Skeletal muscle tissue (tissue), 4 donors: ENCODE measurements around the gene TANC1. TPM values are rescaled to one million over a fixed set of nuclear protein-coding genes. Genes with fewer than 3 reads are reported as not detected.

ENCODE experiments used
- H3K27ac ChIP-seq: one replicate; pipeline ENCODE4 v1.7.0; 2013; ENCODE audit warnings: mild to moderate bottlenecking, low read depth, low read length, inconsistent platforms
- H3K27me3 ChIP-seq, 3 donors: one replicate each; pipeline ENCODE4 v1.7.0; 2013; ENCODE audit warnings: low read length in 3 of 3; ENCODE audit not compliant: control insufficient read depth in 3 of 3, insufficient read depth in 3 of 3
- H3K36me3 ChIP-seq, 3 donors: one replicate each; pipeline ENCODE4 v1.7.0; 2013; ENCODE audit warnings: low read length in 3 of 3; ENCODE audit not compliant: control insufficient read depth in 3 of 3, insufficient read depth in 3 of 3
- H3K4me1 ChIP-seq, 3 donors: one replicate each; pipeline ENCODE4 v1.7.0; 2013; ENCODE audit warnings: low read length in 3 of 3, mild to moderate bottlenecking in 3 of 3; ENCODE audit not compliant: control insufficient read depth in 3 of 3, insufficient read depth in 3 of 3
- H3K4me3 ChIP-seq, 3 donors: one replicate each; pipeline ENCODE4 v1.7.0; 2013; ENCODE audit warnings: low read length in 3 of 3
- H3K9ac ChIP-seq, 3 donors: one replicate each; pipeline ENCODE4 v1.7.0; 2013; ENCODE audit warnings: low read length in 3 of 3, mild to moderate bottlenecking in 3 of 3, moderate library complexity in 2 of 3, low read depth in 1 of 3
- H3K9me3 ChIP-seq, 3 donors: one replicate each; pipeline ENCODE4 v1.7.0; 2013; ENCODE audit warnings: low read length in 3 of 3; ENCODE audit not compliant: control insufficient read depth in 3 of 3
- total RNA-seq: library from RNA; depleted of rRNA; stranded (reverse); fragments of >200 nt; gene quantifications from one replicate; pipeline ENCODE4 v1.2.3, GENCODE V29; 2014
- donor health status: Osteomylitis.

The TANC1 gene
- total RNA-seq, 1 donor from 2014 or later: 38.1 TPM

DNA sequence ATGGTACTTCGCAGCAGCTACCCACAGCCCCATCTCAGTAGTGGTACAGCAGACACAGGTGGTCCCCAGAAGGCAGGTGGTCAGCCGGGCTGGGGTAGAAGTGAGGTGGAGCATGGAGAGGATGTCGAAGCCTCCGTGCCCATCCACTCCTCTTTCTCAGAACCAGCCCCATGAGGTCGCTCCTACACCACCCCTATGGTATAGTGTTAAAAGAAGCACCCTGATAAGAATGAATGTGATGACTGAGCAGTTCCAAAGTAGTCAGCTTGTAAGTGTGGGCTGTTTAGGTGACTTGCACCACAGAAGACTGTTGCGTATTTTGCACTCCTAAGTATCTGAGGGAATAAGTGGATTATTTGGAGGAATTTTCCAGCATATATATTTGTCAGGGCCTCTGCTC, 206.7 kb downstream of the TANC1 start:
- Histone ChIP-seq H3K4me1 (no peaks in the 10 kb centered on the region), H3K9me3 (no peaks in the 10 kb centered on the region), H3K36me3 (peaks cover 5 to 23% (median 6%) of the 10 kb centered on the region in 3 donors), H3K4me3 (no peak overlapping the region), H3K27ac (no peak overlapping the region), H3K9ac (no peak overlapping the region), H3K27me3 (no peaks in the 10 kb centered on the region)

GRCh38 chr2:159175927-159176326, 207.5 kb downstream of the TANC1 start:
- no peak overlapping the region for H3K4me3 ChIP-seq
- no peak overlapping the region for H3K9ac ChIP-seq
- H3K27ac ChIP-seq: no peak overlapping the region
- H3K27me3 ChIP-seq: no peaks in the 10 kb centered on the region
- peaks cover under 1 to 21% (median 4%) of the 10 kb centered on the region in 3 donors for H3K36me3 ChIP-seq
- H3K4me1 ChIP-seq: no peaks in the 10 kb centered on the region
- no peaks in the 10 kb centered on the region for H3K9me3 ChIP-seq

DNA sequence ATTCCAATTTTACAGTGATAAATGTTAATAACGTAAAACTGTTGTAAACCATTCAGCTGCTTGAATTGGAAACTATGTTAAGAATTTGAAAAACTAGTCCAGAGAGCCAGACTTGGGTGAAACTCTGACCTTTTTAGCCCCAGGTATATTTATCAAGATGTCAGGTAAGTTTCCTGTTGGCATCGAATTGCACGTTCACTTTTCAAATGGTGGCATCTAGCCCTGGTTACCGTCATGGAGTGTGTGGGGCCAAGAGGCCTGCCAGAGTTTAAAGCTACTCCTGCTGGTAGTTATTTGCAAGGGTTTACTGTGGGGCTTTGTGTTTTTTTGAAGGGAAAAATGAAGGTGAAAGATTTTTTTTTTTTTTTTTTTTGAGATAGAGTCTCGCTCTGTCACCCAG, 208.1 kb downstream of the TANC1 start:
- H3K36me3 ChIP-seq: peaks cover 0 to 21% (median 4%) of the 10 kb centered on the region in 3 donors
- H3K4me3 ChIP-seq: no peak overlapping the region
- no peak overlapping the region for H3K9ac ChIP-seq
- H3K4me1 ChIP-seq: no peaks in the 10 kb centered on the region
- H3K9me3 ChIP-seq: no peaks in the 10 kb centered on the region
- no peak overlapping the region for H3K27ac ChIP-seq
- no peaks in the 10 kb centered on the region for H3K27me3 ChIP-seq

DNA sequence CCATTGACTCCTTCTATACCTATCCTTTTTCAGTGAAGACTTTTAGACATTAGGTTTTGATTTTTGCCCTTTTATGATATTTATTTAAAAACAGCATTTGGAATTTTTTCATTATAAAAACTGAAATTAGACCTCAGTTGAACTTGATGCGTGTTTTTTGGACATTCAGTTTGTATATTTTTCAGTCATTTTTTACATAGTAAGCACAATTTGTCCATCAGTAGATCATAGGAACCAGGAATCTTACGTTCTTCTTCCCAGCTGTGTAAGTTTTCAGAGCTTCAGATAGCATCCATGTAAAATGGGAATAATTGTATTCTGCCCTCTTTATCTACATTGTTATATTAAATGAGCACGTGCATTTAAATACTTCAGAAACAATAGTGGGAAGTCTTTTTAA, 208.9 kb downstream of the TANC1 start:
- Histone ChIP-seq H3K4me3 (no peak overlapping the region), H3K9ac (no peak overlapping the region), H3K27ac (no peak overlapping the region), H3K36me3 (peaks cover 0 to 21% (median 4%) of the 10 kb centered on the region in 3 donors), H3K27me3 (no peaks in the 10 kb centered on the region), H3K9me3 (no peaks in the 10 kb centered on the region), H3K4me1 (no peaks in the 10 kb centered on the region)

DNA sequence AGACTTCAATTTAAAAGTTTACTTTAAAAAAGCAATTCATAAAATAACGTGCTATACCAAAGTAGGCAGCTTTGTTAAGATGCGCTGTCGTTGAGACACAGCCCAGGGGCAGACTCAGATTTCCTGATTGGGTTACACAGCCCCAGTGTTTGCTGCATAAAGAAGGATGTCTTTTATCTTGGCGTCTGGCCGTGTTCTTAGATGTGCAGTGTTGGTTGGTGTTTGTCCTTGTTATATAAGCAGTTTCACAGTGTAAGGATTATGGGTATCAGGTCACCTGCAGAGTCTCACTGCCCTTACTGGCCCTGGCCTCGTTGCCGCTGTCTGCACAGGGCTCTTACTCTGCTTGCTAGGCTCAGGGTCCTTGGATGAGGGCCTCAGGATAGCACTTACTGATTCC, 209.5 kb downstream of the TANC1 start:
- Histone ChIP-seq H3K27ac (no peak overlapping the region), H3K36me3 (peaks cover 0 to 21% (median 4%) of the 10 kb centered on the region in 3 donors)

GRCh38 chr2:159179096-159179495, 210.7 kb downstream of the TANC1 start:
- H3K9ac ChIP-seq: no peak overlapping the region
- H3K9me3 ChIP-seq: no peaks in the 10 kb centered on the region
- no peaks in the 10 kb centered on the region for H3K27me3 ChIP-seq
- no peaks in the 10 kb centered on the region for H3K4me1 ChIP-seq
- H3K4me3 ChIP-seq: no peak overlapping the region
- no peak overlapping the region for H3K27ac ChIP-seq
- peaks cover 0 to 18% (median 4%) of the 10 kb centered on the region in 3 donors for H3K36me3 ChIP-seq

More for the DNA sequence above, 209.5 kb downstream of the TANC1 start:
- H3K4me1 ChIP-seq: no peaks in the 10 kb centered on the region
- H3K27me3 ChIP-seq: no peaks in the 10 kb centered on the region
- no peak overlapping the region for H3K4me3 ChIP-seq
- no peak overlapping the region for H3K9ac ChIP-seq
- H3K9me3 ChIP-seq: no peaks in the 10 kb centered on the region

DNA sequence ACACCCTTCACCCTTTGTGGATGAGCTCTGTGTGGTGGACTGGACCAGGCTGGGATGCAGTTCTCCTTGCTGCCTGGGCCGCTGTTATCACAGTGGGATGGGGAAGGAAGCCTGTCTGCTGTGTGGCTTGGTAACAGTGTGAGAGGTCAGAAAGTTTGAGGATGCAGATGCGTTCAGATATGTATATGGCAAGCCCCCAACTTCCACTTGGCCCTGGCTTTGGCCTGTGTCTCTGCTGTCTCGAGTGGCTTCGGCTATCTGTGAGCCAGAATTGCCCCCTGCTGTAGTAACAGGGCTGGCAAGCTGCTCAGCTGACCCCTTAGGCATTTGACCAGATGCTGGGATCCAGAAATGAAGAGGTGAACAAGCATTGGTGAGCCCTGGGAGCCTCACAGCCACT, 211.3 kb downstream of the TANC1 start:
- Histone ChIP-seq H3K9ac (no peak overlapping the region), H3K9me3 (no peaks in the 10 kb centered on the region), H3K27ac (no peak overlapping the region), H3K4me1 (no peaks in the 10 kb centered on the region), H3K27me3 (no peaks in the 10 kb centered on the region), H3K36me3 (peaks cover 0 to 17% (median 4%) of the 10 kb centered on the region in 3 donors), H3K4me3 (no peak overlapping the region)

DNA sequence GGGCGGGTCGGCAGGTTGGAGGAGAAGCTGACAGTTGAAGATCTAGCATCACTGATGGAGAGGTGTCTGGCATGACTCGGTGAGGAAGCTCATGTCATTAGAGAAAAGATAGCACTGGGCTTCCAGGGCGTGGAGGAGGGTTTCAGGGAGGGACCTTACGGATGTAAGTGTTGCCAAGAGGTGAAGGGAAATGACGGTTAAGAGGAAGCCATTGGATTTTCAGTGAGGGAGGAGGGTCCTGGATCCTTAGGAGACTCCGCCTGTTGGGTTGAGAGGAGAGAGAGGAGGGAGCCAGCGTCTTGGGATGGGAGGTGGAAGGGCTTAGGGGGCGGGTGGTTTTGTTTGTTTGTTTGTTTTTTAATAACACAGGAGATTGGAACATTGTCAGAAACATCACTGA, 214.9 kb downstream of the TANC1 start:
- Histone ChIP-seq H3K27me3 (no peaks in the 10 kb centered on the region), H3K9ac (no peak overlapping the region), H3K36me3 (peaks cover 0 to 23% (median 4%) of the 10 kb centered on the region in 3 donors), H3K4me1 (no peaks in the 10 kb centered on the region), H3K27ac (no peak overlapping the region), H3K9me3 (no peaks in the 10 kb centered on the region), H3K4me3 (no peak overlapping the region)

- H3K9me3 ChIP-seq: no peaks in the 10 kb centered on the region
- no peak overlapping the region for H3K27ac ChIP-seq
- H3K4me3 ChIP-seq: no peak overlapping the region
- peaks cover 0 to 10% (median 0%) of the 10 kb centered on the region in 3 donors for H3K36me3 ChIP-seq
- H3K27me3 ChIP-seq: no peaks in the 10 kb centered on the region
- H3K4me1 ChIP-seq: peaks cover 0 to 3% (median 0%) of the 10 kb centered on the region in 3 donors
- H3K9ac ChIP-seq: no peak overlapping the region
These were observed 217.1 kb downstream of the TANC1 start for GRCh38 chr2:159185401-159186130.

GRCh38 chr2:159186462-159186861, 218.0 kb downstream of the TANC1 start:
- H3K9ac ChIP-seq: no peak overlapping the region
- H3K36me3 ChIP-seq: peaks cover 0 to 10% (median 0%) of the 10 kb centered on the region in 3 donors
- peaks cover 0 to 3% (median 0%) of the 10 kb centered on the region in 3 donors for H3K4me1 ChIP-seq
- H3K4me3 ChIP-seq: no peak overlapping the region
- H3K27ac ChIP-seq: no peak overlapping the region
- H3K9me3 ChIP-seq: no peaks in the 10 kb centered on the region
- H3K27me3 ChIP-seq: no peaks in the 10 kb centered on the region
